Ishikawa (cell line): ENCODE data around the gene SLIT3.

Experiments
- CEBPB ChIP-seq: IDR thresholded peaks from 2 replicates; pipeline ENCODE4 v1.6.1; 2012
- MAX ChIP-seq: IDR thresholded peaks from 2 replicates; pipeline ENCODE4 v1.6.1; 2012
- TEAD4 ChIP-seq: IDR thresholded peaks from 2 replicates; pipeline ENCODE4 v1.6.1; 2012

GRCh38 chr5:169202969-169203368 is 98.0 kb downstream of the SLIT3 start:
- TF ChIP-seq MAX (no peak), CEBPB (no peak), TEAD4 (no peak)
